Measurements from ENCODE around the gene UFD1. TPM values are rescaled to one million over a fixed set of nuclear protein-coding genes. Genes with fewer than 3 reads are reported as not detected.

The UFD1 gene
- total and polyA plus RNA-seq, 2 donors from 2014 or later, result 56.2 to 67.8 TPM

GRCh38 chr22:19501897-19502447, 23.0 kb upstream of the UFD1 start:
- H3K27ac ChIP-seq (ENCODE audit: low read depth in 2 of 2, low read length in 2 of 2), result no peak overlapping the region
- no peak for FAIRE-seq
- H3K9me3 ChIP-seq (ENCODE audit: control insufficient read depth in 2 of 3, insufficient read depth in 1 of 3, low read length in 3 of 3), result no peaks in the 10 kb centered on the region
- H3K36me3 ChIP-seq (ENCODE audit: control insufficient read depth in 2 of 3, insufficient read depth in 3 of 3, low read length in 3 of 3), result no peaks in the 10 kb centered on the region
- DNase-seq, result no peak
- no peak overlapping the region for H3K9ac ChIP-seq (ENCODE audit: low read length in 3 of 3)
- no peaks in the 10 kb centered on the region for H3K4me1 ChIP-seq (ENCODE audit: control insufficient read depth in 2 of 3, insufficient read depth in 2 of 3, low read depth in 1 of 3, low read length in 3 of 3)
- TF ChIP-seq, protein P1, sequence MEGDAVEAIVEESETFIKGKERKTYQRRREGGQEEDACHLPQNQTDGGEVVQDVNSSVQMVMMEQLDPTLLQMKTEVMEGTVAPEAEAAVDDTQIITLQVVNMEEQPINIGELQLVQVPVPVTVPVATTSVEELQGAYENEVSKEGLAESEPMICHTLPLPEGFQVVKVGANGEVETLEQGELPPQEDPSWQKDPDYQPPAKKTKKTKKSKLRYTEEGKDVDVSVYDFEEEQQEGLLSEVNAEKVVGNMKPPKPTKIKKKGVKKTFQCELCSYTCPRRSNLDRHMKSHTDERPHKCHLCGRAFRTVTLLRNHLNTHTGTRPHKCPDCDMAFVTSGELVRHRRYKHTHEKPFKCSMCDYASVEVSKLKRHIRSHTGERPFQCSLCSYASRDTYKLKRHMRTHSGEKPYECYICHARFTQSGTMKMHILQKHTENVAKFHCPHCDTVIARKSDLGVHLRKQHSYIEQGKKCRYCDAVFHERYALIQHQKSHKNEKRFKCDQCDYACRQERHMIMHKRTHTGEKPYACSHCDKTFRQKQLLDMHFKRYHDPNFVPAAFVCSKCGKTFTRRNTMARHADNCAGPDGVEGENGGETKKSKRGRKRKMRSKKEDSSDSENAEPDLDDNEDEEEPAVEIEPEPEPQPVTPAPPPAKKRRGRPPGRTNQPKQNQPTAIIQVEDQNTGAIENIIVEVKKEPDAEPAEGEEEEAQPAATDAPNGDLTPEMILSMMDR (IDR thresholded peaks at IDR 0.05; ENCODE audit: borderline replicate concordance, extremely low read depth, insufficient read depth), result no peak
- no peak overlapping the region for H3K4me3 ChIP-seq (ENCODE audit: low read length in 3 of 3)
- H3K27me3 ChIP-seq (ENCODE audit: control insufficient read depth, insufficient read depth, low read length), result no peaks in the 10 kb centered on the region
- intact Hi-C loops (cut with DNase I), result no loop called here

- DNase-seq (no peak), FAIRE-seq (no peak)
- Histone ChIP-seq H3K4me3 (ENCODE audit: low read length in 3 of 3) (no peak overlapping the region), H3K27ac (ENCODE audit: low read depth in 2 of 2, low read length in 2 of 2) (no peak overlapping the region), H3K36me3 (ENCODE audit: control insufficient read depth in 2 of 3, insufficient read depth in 3 of 3, low read length in 3 of 3) (no peaks in the 10 kb centered on the region), H3K27me3 (ENCODE audit: control insufficient read depth, insufficient read depth, low read length) (no peaks in the 10 kb centered on the region), H3K9ac (ENCODE audit: low read length in 3 of 3) (no peak overlapping the region), H3K9me3 (ENCODE audit: control insufficient read depth in 2 of 3, insufficient read depth in 1 of 3, low read length in 3 of 3) (no peaks in the 10 kb centered on the region), H3K4me1 (ENCODE audit: control insufficient read depth in 2 of 3, insufficient read depth in 2 of 3, low read depth in 1 of 3, low read length in 3 of 3) (no peaks in the 10 kb centered on the region)
- intact Hi-C loops (cut with DNase I), result loop anchor here (10.0 kb wide), 1 partner anchor 125 kb away; no protein-coding TSS in a partner anchor
- TF ChIP-seq, protein P1 (IDR thresholded peaks at IDR 0.05; ENCODE audit: borderline replicate concordance, extremely low read depth, insufficient read depth), result no peak
Observed at GRCh38 chr22:19499880-19500242, 20.9 kb upstream of the UFD1 start.

DNA sequence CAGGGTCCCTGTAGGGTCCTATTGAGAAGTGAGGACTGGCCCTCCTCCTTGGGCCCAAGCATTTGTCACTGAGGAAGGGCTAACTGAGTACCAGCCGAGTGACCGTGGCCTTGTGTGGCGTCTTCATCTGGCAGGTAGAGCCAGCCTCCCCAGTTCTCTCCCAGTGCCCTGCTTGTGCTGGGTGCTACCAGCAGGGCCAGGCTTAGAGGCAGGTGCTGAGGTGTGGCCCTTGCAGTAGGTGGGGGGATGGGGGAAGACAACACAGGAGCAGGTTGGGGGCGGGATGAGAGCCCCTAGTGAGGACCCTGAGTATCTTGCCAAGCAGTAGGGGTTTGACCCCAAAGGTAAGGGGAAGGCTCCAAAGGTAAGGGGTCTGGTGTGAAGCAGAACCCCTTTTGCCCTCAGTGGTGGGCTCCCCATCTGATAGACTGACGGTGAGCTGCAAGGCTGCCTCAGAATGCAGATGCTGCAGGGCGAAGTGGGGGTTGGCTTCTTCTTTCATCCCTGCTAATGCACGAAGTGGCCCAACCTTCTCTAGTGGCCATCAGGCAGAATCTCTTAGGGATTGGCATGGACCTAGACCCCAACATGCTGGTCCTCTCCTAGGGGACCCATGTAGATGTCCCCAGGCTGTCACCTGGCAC, 20.4 kb upstream of the UFD1 start:
- Histone ChIP-seq H3K4me1 (ENCODE audit: control insufficient read depth in 2 of 3, insufficient read depth in 2 of 3, low read depth in 1 of 3, low read length in 3 of 3) (no peaks in the 10 kb centered on the region), H3K9me3 (ENCODE audit: control insufficient read depth in 2 of 3, insufficient read depth in 1 of 3, low read length in 3 of 3) (no peaks in the 10 kb centered on the region), H3K9ac (ENCODE audit: low read length in 3 of 3) (no peak overlapping the region), H3K27me3 (ENCODE audit: control insufficient read depth, insufficient read depth, low read length) (no peaks in the 10 kb centered on the region), H3K27ac (ENCODE audit: low read depth in 2 of 2, low read length in 2 of 2) (no peak overlapping the region), H3K36me3 (ENCODE audit: control insufficient read depth in 2 of 3, insufficient read depth in 3 of 3, low read length in 3 of 3) (no peaks in the 10 kb centered on the region), H3K4me3 (ENCODE audit: low read length in 3 of 3) (no peak overlapping the region)
- intact Hi-C loops (cut with DNase I), result loop anchor here (10.0 kb wide), 1 partner anchor 125 kb away; no protein-coding TSS in a partner anchor
- DNase-seq (no peak), FAIRE-seq (no peak)
- TF ChIP-seq, protein P1 (IDR thresholded peaks at IDR 0.05; ENCODE audit: borderline replicate concordance, extremely low read depth, insufficient read depth), result no peak

All from kidney (tissue), 14 donors.